Transverse colon (tissue), 4 donors: ENCODE results near the gene LMO2.

Experiments used
- CTCF ChIP-seq, 5 experiments: fragments of 200-600 bp in 3 of 5; fragments of 450-650 bp in 2 of 5; sonication (generic) in 3 of 5; IDR thresholded peaks; 1 replicate in 2 of 5; 2 replicates in 3 of 5; pipeline ENCODE4 v1.5.1; 2016 to 2017; ENCODE audit warnings: antibody characterized with exemption in 5 of 5, inconsistent platforms in 3 of 5, mild to moderate bottlenecking in 2 of 5, moderate library complexity in 1 of 5
- POLR2AphosphoS5 ChIP-seq, 3 donors: sonication (generic); formaldehyde crosslinking; IDR thresholded peaks; one replicate each; pipeline ENCODE4 v1.6.1; 2016; ENCODE audit warnings: antibody characterized with exemption in 3 of 3

GRCh38 chr11:33920838-33921613, 29.1 kb upstream of the LMO2 start:
- no peak for TF ChIP-seq CTCF (IDR thresholded peaks at IDR 0.05)
- no peak for TF ChIP-seq POLR2AphosphoS5 (IDR thresholded peaks at IDR 0.05)
